NCI-H2081 treated with DMSO at 0.1 percent for 48 hours (cell line): ENCODE results near the gene KCTD8.
A peak's percentile ranks its signal among the peaks of the same experiment; 100 is the strongest.
"Not testable (repeated sequence)": the region's sequence is repeated elsewhere in the genome, so short reads cannot be mapped to it uniquely, and the experiment has no call there.

Source experiments
- DNase-seq: peaks from one replicate; lab custom pipeline; 2025; lab: John Stamatoyannopoulos, UW

Gene KCTD8

DNA sequence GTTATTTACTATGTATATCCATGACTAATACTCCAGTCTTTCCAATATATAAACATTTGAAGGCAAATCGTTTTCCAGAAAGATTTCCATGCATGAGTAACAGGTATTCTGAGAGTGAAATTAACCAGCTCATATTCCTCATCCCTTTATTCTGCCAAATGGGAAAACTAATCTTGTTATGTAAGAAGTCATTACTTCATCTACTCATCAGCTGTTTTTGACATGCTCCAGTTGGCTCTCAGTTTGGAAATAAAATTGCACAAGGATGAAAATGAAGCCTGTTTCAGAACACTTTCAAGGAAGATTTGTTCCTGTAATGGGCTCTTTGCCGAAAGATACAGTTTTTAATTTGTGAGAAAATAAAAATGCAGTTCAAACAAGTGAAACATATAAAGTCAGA is 121.9 kb downstream of the KCTD8 start:
- no peak for DNase-seq

DNA sequence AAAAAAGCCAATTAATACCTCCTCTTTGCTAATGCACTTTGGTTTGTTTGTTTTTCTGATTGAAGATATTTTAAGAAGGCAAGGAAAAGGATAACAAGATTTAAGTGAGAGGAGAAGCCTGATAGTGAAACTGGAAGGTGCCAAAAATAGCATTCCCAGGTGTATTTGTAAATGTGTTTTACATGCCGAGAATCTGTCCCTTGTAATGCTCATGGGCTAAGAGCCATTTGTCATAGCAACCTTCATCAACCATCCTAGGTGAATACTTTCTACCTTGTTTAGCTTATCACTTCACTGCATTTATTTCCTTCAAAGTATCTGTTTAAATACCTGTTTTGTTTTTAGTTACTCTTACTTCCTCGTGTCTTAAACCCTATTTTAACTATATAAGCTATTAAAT is 127.8 kb downstream of the KCTD8 start:
- DNase-seq, result no peak

DNA sequence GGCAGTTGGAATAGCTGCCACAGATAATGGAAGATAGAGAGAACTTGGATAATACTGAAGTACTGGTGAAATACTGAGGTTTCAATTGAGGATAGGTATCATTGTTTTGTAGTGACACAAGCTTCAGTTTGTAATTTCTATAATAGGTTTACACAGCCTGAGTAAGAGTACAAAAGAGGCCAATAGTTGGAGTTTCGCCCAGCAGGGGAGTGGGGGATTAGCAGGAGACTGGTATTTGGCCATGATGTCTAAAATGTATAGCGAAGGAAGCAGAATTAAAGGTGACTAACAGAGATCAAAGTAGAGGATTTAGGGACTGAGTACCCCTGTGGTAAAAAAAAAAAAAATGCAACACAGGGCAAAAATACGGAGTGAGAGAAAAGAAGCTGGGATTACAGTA is 129.5 kb downstream of the KCTD8 start:
- DNase-seq, result no peak

GRCh38 chr4:44313702-44314101 is 134.9 kb downstream of the KCTD8 start:
- DNase-seq, result no peak

DNA sequence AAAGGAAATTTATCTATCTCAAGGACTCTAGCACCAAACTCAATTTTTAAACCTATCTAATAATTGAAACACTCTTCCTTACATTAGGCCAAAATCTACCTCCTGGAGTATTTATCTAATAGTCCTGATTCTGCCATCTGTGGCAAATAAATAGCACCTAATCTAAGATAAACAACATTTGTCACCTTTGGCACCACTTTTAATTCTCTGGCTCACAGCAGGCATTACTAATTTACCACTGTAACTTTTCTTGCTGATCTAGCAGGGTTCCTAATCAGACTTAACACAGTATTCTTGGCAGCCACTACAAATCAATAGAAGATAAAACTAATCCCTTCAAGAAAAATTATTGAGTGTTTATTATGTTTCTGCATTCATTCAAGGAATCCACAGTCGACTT is 161.1 kb downstream of the KCTD8 start:
- no peak for DNase-seq

- DNase-seq, result no peak
Measured at GRCh38 chr4:44279469-44279868, 169.1 kb downstream of the KCTD8 start.

- DNase-seq, result no peak
Measured at GRCh38 chr4:44279066-44279465, 169.5 kb downstream of the KCTD8 start.

DNA sequence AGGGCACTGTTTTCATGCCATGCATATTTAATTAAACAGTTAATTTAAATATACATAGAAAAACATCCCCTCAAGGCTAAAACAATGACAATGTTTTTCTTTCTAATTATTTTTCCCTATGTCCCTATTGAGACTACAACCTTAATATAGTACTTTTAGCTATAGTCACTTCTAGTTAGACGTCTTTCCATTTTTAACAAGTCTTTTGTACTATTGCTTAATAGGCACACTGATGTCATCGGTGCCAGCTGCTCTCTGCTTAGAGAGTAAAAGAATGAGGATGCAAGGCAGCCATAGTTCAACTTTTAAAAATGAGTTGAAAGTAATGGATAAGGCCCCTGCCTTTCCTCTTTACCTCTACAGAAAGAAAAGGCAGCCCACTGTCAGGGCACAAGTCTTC is 191.1 kb downstream of the KCTD8 start:
- DNase-seq, result no peak

DNA sequence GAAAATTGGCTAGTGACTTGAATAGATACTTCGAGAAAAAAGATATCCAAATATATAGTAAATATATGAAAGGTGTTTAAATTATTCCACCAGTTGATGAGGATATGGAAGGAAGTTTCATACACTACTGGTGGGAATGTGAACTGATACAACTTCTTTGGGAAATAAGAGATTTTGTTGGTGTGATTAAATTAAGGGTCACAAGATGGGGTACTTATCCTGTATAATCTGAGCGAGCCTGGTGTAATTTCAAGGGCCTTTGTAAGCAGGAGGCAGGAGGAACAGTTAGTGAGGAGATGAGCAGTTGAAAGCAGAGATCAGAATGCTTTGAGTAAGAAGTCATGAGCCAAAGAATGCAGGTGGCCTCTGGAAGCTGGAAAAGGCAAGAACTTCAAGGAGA is 192.2 kb downstream of the KCTD8 start:
- DNase-seq, result no peak

DNA sequence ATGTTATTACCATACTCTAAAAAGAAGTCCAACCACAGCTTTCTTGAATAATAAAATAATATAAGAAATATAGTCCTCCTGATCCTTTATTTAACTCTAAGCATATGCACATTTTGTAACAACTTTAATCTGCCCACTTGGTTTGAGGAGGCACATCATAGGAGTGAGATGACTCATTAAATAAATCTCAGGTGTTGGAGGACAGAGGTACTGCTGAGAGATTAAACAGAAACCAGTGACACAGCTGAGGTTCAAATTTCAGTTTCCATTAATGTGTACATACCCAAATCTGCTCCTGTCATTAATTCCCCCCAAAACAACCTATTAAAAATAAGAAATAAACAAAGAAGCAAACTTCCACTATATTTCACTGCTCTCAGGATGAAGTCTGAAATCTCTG is 211.0 kb downstream of the KCTD8 start:
- no peak for DNase-seq

- DNase-seq, result no peak
Measured at GRCh38 chr4:44235897-44236296, 212.7 kb downstream of the KCTD8 start.

GRCh38 chr4:44232262-44232661 is 216.3 kb downstream of the KCTD8 start:
- DNase-seq, result no peak

GRCh38 chr4:44231006-44231405 is 217.6 kb downstream of the KCTD8 start:
- DNase-seq, result peak; percentile 37

GRCh38 chr4:44228326-44228725 is 220.3 kb downstream of the KCTD8 start:
- DNase-seq, result no peak

DNA sequence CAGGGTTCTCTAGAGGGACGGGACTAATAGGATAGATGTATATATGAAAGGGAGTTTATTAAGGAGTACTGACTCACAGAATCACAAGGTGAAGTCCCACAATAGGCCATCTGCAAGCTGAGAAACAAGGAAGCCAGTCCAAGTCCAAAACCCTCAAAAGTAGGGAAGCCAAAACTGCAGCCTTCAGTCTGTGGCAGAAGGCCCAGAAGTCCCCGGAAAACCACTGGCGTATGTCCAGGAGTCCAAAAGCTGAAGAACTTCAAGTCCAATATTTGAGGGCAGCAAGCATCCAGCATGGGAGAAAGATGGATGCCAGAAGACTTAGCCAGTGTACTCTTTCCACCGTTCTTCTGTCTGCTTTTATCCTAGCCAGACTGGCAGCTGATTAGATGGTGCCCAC is 227.2 kb downstream of the KCTD8 start:
- DNase-seq, result no peak

DNA sequence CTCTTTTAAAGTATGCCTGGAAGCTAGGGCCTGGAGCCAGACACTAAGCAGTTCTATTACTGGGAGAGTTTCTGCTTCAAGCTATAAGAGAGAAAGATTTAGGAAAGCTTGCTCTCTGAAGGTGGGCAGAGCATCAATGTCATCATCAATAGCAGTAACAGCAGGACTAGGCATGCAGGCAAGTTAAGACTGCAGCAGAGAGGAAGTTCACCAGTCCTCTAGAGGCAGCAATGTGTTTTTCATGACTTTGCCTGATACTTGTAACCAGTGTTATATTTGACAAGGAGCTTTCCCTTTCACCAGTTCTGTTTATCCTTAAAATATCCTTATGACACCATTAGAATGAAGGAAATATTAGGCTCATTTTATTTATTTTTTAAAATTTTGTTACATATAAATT is 237.9 kb downstream of the KCTD8 start:
- no peak for DNase-seq

- DNase-seq, result no peak
Measured at GRCh38 chr4:44196796-44197195, 251.8 kb downstream of the KCTD8 start.

DNA sequence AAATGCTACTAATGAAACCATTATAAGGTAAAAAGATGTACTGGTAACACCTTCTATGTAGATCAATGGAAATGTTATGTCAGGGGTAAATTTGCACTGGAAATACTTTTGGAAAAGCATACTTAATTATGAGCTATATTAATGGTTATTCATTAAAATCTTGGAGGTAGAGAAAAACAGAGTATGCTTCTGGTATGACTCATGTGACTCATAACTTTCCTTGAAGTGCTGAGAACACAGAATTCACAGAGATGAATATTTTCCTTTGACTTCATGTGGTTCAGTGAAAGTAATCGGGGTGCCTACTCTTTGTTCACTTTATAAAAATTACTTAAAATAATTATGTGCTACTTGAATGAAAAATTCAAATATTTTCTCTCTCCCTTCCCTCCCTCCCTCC is 254.2 kb downstream of the KCTD8 start:
- no peak for DNase-seq

DNA sequence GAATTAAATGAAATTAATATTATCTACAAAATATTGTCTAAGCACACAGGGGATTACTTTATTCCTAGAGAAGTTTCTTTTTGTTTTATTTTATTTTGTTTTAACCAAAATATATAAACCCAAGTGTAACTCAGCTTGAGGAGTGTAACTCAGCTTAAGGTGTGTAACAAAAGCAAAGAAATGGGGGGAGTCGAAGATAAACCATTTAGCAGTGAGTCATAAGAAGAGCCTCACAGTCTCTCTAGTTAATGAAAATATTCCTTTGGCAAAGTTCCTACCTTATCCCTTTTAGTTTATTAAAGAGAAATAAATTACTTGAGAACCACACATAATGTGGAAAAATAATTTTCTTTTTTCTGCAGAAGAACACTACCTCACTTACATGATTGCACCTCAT is 261.8 kb downstream of the KCTD8 start:
- no peak for DNase-seq

DNA sequence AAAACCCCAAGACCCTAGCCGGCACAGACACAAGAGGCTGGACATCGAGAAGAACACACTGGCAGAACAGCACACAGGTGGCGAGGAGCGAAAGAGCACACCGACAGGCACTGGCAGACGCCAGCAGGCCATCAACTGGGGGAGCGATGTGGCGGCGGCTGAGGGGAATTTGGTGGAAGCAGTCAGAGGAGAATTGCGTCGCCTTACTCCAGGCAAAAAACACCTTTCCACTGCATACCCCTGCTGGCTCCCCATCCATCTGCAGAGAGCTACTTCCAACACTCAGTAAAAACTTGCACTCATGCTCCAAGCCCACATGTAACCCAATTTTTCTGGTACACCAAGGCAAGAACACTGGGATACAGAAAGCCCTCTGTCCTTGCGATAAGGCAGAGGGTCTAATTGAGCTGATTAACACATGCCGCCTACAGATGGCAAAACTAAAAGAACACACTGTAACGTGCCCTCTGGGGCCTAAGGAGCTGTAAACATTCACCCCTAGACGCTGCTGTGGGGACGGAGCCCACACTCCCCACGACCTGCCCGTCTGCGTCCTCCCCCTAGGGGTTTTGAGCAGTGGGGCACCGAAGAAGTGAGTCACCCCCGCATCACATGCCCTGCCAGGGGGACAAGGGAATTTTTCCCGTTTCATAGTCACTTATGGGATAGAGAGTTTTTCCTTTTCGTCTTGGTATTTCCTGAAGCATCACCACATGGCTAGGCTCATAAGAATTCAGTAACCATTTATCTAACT is 262.3 kb downstream of the KCTD8 start:
- no peak for DNase-seq

GRCh38 chr4:44181491-44182349 is 266.9 kb downstream of the KCTD8 start:
- not testable (repeated sequence) for DNase-seq

GRCh38 chr4:44167766-44168165 is 280.8 kb downstream of the KCTD8 start:
- not testable (repeated sequence) for DNase-seq

DNA sequence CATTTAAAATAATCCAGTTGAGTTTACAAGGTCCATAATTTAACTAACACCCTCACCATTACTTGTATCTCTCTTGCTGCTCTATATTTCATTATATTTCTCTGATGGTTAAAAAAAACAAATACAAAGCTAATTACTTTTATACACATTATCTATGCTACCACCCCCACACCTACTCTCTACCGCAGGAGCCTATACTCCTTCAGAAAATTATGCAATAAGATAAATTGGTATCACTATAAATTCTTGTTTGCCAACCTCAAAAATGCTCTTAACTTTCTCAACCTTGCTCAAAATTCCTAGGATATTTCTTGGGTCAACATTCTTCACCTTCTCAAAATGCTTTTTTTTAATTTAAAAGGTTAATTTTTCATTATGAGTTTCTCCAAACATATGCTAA is 282.7 kb downstream of the KCTD8 start:
- DNase-seq, result no peak
